HL-60 (cell line): ENCODE measurements around the gene ABCF3.

ENCODE experiments used
- DNase-seq, 2 experiments: peaks; one replicate each; pipeline ENCODE4 v3.0.0-alpha.2; 2010 to 2020; ENCODE audit warnings: low read depth in 1 of 2, low spot score in 1 of 2
- H3K27ac ChIP-seq: fragments of 250-450 bp; sonication (Bioruptor Pico); replicated peaks from 2 replicates; pipeline ENCODE4 v1.5.1; 2020; ENCODE audit warnings: mild to moderate bottlenecking, moderate library complexity
- H3K27me3 ChIP-seq: fragments of 250-450 bp; sonication (Bioruptor Pico); 2 replicates; pipeline ENCODE4 v1.5.1; 2021; ENCODE audit warnings: mild to moderate bottlenecking, moderate library complexity; ENCODE audit not compliant: insufficient read depth, poor library complexity, severe bottlenecking
- H3K4me3 ChIP-seq: replicated peaks from 2 replicates; pipeline ENCODE4 v1.5.1; 2011; ENCODE audit warnings: mild to moderate bottlenecking, control low read depth, low read length; ENCODE audit not compliant: insufficient read depth
- CTCF ChIP-seq: IDR thresholded peaks from one replicate; pipeline ENCODE4 v1.5.1; 2011; ENCODE audit warnings: low read length, control low read depth, inconsistent platforms; ENCODE audit not compliant: insufficient read depth
- GABPA ChIP-seq: IDR thresholded peaks from 2 replicates; pipeline ENCODE4 v1.6.1; 2012; ENCODE audit warnings: low read depth
- POLR2AphosphoS5 ChIP-seq: IDR thresholded peaks from 2 replicates; pipeline ENCODE4 v1.6.1; 2012; ENCODE audit warnings: low read depth
- REST ChIP-seq: IDR thresholded peaks from 2 replicates; pipeline ENCODE4 v1.6.1; 2012; ENCODE audit warnings: low read depth; ENCODE audit not compliant: insufficient replicate concordance
- SPI1 ChIP-seq: IDR thresholded peaks from 2 replicates; pipeline ENCODE4 v1.6.1; 2012; ENCODE audit warnings: low read depth, mild to moderate bottlenecking, borderline replicate concordance

The ABCF3 gene

GRCh38 chr3:184169896-184170875, 15.8 kb upstream of the ABCF3 start:
- Histone ChIP-seq H3K4me3 (no peak overlapping the region), H3K27ac (no peak overlapping the region), H3K27me3 (no peaks in the 10 kb centered on the region)
- DNase-seq = no peak
- TF ChIP-seq POLR2AphosphoS5 = no peak
- no peak for TF ChIP-seq CTCF
- TF ChIP-seq SPI1 = no peak
- no peak for TF ChIP-seq GABPA
- no peak for TF ChIP-seq REST

DNA sequence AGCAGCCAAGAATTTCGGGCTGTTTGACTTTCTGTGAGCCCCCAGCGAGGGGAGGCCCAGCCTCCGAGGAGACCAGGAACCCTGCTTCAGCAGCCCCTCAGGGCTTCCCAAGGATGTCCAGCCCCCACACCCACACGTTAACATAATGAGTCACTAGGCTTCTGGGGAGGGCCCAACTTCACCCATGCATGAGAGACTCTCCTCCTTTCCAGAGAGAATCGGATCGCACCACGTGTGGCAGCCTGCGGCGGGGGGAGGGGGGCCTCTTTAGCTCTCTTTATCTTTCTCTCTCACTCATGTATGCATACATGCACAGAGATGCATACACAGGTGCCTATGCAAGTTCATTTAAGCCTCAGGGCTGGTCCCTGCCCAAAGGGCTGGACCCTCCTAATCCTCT, 14.4 kb upstream of the ABCF3 start:
- TF ChIP-seq CTCF (no peak), REST (no peak), GABPA (no peak), POLR2AphosphoS5 (no peak), SPI1 (no peak)
- no peaks in the 10 kb centered on the region for H3K27me3 ChIP-seq
- no peak overlapping the region for H3K4me3 ChIP-seq
- no peak for DNase-seq
- H3K27ac ChIP-seq = no peak overlapping the region

DNA sequence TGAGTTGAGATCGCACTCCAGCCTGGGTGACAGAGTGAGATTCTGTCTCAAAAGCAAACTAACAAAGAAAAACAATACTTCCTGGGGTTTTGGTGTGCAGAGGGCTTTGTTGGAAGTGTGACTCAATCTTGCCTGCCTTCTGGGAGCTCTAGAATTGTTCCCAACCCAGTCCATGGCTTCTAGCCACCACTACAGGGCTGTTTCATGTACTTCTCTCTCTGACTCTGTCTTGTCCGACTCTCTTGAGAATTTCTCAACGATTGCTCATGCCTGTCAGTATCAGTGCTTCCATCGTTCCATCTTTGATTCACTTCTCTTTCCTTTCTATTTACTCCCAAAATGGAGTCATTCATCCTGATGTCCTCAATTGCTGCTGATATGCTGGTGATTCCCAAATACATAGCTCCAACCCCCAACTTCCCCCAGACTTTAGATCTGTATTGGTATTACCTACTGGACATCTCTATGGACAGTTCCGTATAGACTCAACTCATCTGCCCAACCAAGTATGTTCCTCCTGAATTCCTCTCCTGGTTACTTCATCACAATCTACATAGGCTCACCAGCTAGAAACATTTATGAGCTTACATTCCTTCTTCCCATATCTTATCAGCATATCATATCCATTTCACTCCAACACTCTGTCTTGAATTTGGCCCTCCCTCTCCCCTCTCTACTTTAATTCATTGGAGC, 13.2 kb upstream of the ABCF3 start:
- H3K4me3 ChIP-seq = no peak overlapping the region
- no peak for DNase-seq
- TF ChIP-seq REST (no peak), GABPA (no peak), SPI1 (no peak), CTCF (no peak), POLR2AphosphoS5 (no peak)
- H3K27me3 ChIP-seq = no peaks in the 10 kb centered on the region
- no peak overlapping the region for H3K27ac ChIP-seq
